Right lung (tissue), 5 donors: ENCODE data around the gene STRN. TPM values are rescaled to one million over a fixed set of nuclear protein-coding genes. Genes with fewer than 3 reads are reported as not detected.
"Not testable (repeated sequence)": the region's sequence is repeated elsewhere in the genome, so short reads cannot be mapped to it uniquely, and the experiment has no call there.

Experiments used
- DNase-seq, 2 donors: peaks; one replicate each; pipeline ENCODE4 v3.0.0-alpha.2; 2013
- polyA plus RNA-seq, 5 donors: library from polyadenylated mRNA; unstranded; fragments of 120-200 nt; gene quantifications; one replicate each; pipeline versions ENCODE4 v1.2.1 to v1.2.3, GENCODE V29; 2013; ENCODE audit warnings: inconsistent platforms in 1 of 5, low replicate concordance in 1 of 5; ENCODE audit not compliant: insufficient read length in 5 of 5, insufficient read depth in 1 of 5

STRN gene
- polyA plus RNA-seq, 5 donors = 15.2 to 28.8 (median 24.4) TPM

- no peak for DNase-seq
These were observed 53.6 kb downstream of the STRN start for GRCh38 chr2:36912695-36913094.

- no peak for DNase-seq
These were observed 55.3 kb downstream of the STRN start for GRCh38 chr2:36911012-36911411.

GRCh38 chr2:36906277-36906676 is 60.1 kb downstream of the STRN start:
- DNase-seq = no peak

GRCh38 chr2:36904636-36905035 is 61.7 kb downstream of the STRN start:
- no peak for DNase-seq

- DNase-seq = no peak
These were observed 63.8 kb downstream of the STRN start for GRCh38 chr2:36902385-36903120.

- DNase-seq = no peak
These were observed 73.5 kb downstream of the STRN start for GRCh38 chr2:36892805-36893204.

- no peak for DNase-seq
These were observed 76.5 kb downstream of the STRN start for GRCh38 chr2:36889795-36890194.

- not testable (repeated sequence) for DNase-seq
These were observed 79.2 kb downstream of the STRN start for GRCh38 chr2:36887095-36887494.

GRCh38 chr2:36886664-36887063 is 79.7 kb downstream of the STRN start:
- no peak for DNase-seq

GRCh38 chr2:36885605-36886004 is 80.7 kb downstream of the STRN start:
- no peak for DNase-seq

- DNase-seq = no peak
These were observed 83.8 kb downstream of the STRN start for GRCh38 chr2:36882532-36882931.

GRCh38 chr2:36881816-36882215 is 84.5 kb downstream of the STRN start:
- no peak for DNase-seq

- no peak for DNase-seq
These were observed 87.9 kb downstream of the STRN start for GRCh38 chr2:36878429-36878828.

- DNase-seq = no peak
These were observed 95.1 kb downstream of the STRN start for GRCh38 chr2:36871068-36871707.

GRCh38 chr2:36869606-36870005 is 96.7 kb downstream of the STRN start:
- DNase-seq = no peak

- no peak for DNase-seq
These were observed 104.4 kb downstream of the STRN start for GRCh38 chr2:36861896-36862295.

- no peak for DNase-seq
These were observed 107.0 kb downstream of the STRN start for GRCh38 chr2:36859366-36859792.

GRCh38 chr2:36858551-36859365 is 107.6 kb downstream of the STRN start:
- DNase-seq = no peak

- no peak for DNase-seq
These were observed 108.6 kb downstream of the STRN start for GRCh38 chr2:36857713-36858112.

- DNase-seq = no peak
These were observed 110.9 kb downstream of the STRN start for GRCh38 chr2:36855429-36855828.

- no peak for DNase-seq
These were observed 112.1 kb downstream of the STRN start for GRCh38 chr2:36854241-36854640.

- no peak for DNase-seq
These were observed 117.1 kb downstream of the STRN start for GRCh38 chr2:36849265-36849664.

GRCh38 chr2:36843838-36844237 is 122.5 kb downstream of the STRN start:
- DNase-seq = no peak
